ENCODE results near the gene VAC14.

The VAC14 gene

GRCh38 chr16:70706948-70707465, 94.0 kb downstream of the VAC14 start:
- Histone ChIP-seq H3K27me3 (ENCODE audit: insufficient read depth, low read length, poor library complexity, severe bottlenecking) (no peaks in the 10 kb centered on the region), H3K9me3 (ENCODE audit: insufficient read depth, low read depth, low read length) (no peaks in the 10 kb centered on the region), H3K4me1 (ENCODE audit: insufficient read depth, low read length, poor library complexity, severe bottlenecking) (peaks cover 39% of the 10 kb centered on the region), H3K4me2 (ENCODE audit: low read depth, low read length, poor library complexity, severe bottlenecking) (no peak overlapping the region), H3K36me3 (ENCODE audit: insufficient read depth, low read length) (peaks cover 3% of the 10 kb centered on the region; the same call in 1 of the 2 replicates), H3F3A (ENCODE audit: low read depth) (no peaks in the 10 kb centered on the region), H4K20me1 (ENCODE audit: insufficient read depth, low read length, poor library complexity, severe bottlenecking) (no peaks in the 10 kb centered on the region), H2AFZ (ENCODE audit: low read length) (no peak overlapping the region), H3K4me3 (ENCODE audit: low read length, poor library complexity, severe bottlenecking) (no peak overlapping the region), H3K9ac (ENCODE audit: low read depth, low read length, poor library complexity, severe bottlenecking) (no peak overlapping the region), H3K9me2 (replicated peaks; ENCODE audit: low read depth, low read length) (no peaks in the 10 kb centered on the region), H3K79me2 (ENCODE audit: insufficient read depth, low read length) (no peaks in the 10 kb centered on the region)
- TF ChIP-seq CTCF (conservative IDR thresholded peaks at IDR 0.05; ENCODE audit: low read length): no peak
- TF ChIP-seq EZH2phosphoT487 (IDR thresholded peaks at IDR 0.05; ENCODE audit: borderline replicate concordance): no peak

- no peaks in the 10 kb centered on the region for H3F3A ChIP-seq (ENCODE audit: low read depth)
- H3K4me2 ChIP-seq (ENCODE audit: low read depth, low read length, poor library complexity, severe bottlenecking): no peak overlapping the region
- H3K27me3 ChIP-seq (ENCODE audit: insufficient read depth, low read length, poor library complexity, severe bottlenecking): no peaks in the 10 kb centered on the region
- no peak for TF ChIP-seq CTCF (conservative IDR thresholded peaks at IDR 0.05; ENCODE audit: low read length)
- TF ChIP-seq EZH2phosphoT487 (IDR thresholded peaks at IDR 0.05; ENCODE audit: borderline replicate concordance): no peak
- no peaks in the 10 kb centered on the region for H3K9me3 ChIP-seq (ENCODE audit: insufficient read depth, low read depth, low read length)
- no peak overlapping the region for H3K9ac ChIP-seq (ENCODE audit: low read depth, low read length, poor library complexity, severe bottlenecking)
- H3K4me3 ChIP-seq (ENCODE audit: low read length, poor library complexity, severe bottlenecking): no peak overlapping the region
- no peaks in the 10 kb centered on the region for H3K9me2 ChIP-seq (replicated peaks; ENCODE audit: low read depth, low read length)
- H3K79me2 ChIP-seq (ENCODE audit: insufficient read depth, low read length): no peaks in the 10 kb centered on the region
- H3K36me3 ChIP-seq (ENCODE audit: insufficient read depth, low read length): peaks cover 3% of the 10 kb centered on the region; the same call in 1 of the 2 replicates
- no peaks in the 10 kb centered on the region for H4K20me1 ChIP-seq (ENCODE audit: insufficient read depth, low read length, poor library complexity, severe bottlenecking)
- H2AFZ ChIP-seq (ENCODE audit: low read length): no peak overlapping the region
- peaks cover 39% of the 10 kb centered on the region for H3K4me1 ChIP-seq (ENCODE audit: insufficient read depth, low read length, poor library complexity, severe bottlenecking)
Measured at GRCh38 chr16:70705056-70705455, 95.9 kb downstream of the VAC14 start.

DNA sequence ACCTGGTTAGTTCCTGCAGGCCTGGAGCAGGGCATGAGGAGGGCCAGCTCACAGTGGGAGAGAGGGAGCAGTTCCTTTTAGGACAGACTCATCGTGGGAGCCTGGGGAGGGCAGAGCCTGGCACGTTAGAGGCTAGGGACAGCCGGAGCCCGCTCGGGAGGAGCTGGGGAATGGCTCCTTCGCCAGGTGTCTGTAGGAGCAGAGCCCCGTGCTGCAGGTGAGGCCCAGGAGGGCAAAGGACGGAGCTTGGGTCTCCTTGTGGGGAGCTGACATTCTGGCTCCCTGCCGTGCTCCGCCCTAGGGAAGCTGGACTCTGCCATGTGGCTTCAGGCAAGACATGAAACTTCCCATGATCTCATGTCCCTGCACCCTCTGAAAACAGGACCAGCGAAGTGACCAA, 96.4 kb downstream of the VAC14 start:
- Histone ChIP-seq H4K20me1 (ENCODE audit: insufficient read depth, low read length, poor library complexity, severe bottlenecking) (no peaks in the 10 kb centered on the region), H3K9me3 (ENCODE audit: insufficient read depth, low read depth, low read length) (no peaks in the 10 kb centered on the region), H3K4me1 (ENCODE audit: insufficient read depth, low read length, poor library complexity, severe bottlenecking) (peaks cover 38% of the 10 kb centered on the region), H3K79me2 (ENCODE audit: insufficient read depth, low read length) (no peaks in the 10 kb centered on the region), H3K27me3 (ENCODE audit: insufficient read depth, low read length, poor library complexity, severe bottlenecking) (no peaks in the 10 kb centered on the region), H3K4me3 (ENCODE audit: low read length, poor library complexity, severe bottlenecking) (no peak overlapping the region), H3K9me2 (replicated peaks; ENCODE audit: low read depth, low read length) (no peaks in the 10 kb centered on the region), H3F3A (ENCODE audit: low read depth) (no peaks in the 10 kb centered on the region), H3K36me3 (ENCODE audit: insufficient read depth, low read length) (peaks cover 3% of the 10 kb centered on the region; the same call in 1 of the 2 replicates), H3K4me2 (ENCODE audit: low read depth, low read length, poor library complexity, severe bottlenecking) (no peak overlapping the region), H2AFZ (ENCODE audit: low read length) (no peak overlapping the region), H3K9ac (ENCODE audit: low read depth, low read length, poor library complexity, severe bottlenecking) (no peak overlapping the region)
- TF ChIP-seq CTCF (conservative IDR thresholded peaks at IDR 0.05; ENCODE audit: low read length) (no peak), EZH2phosphoT487 (IDR thresholded peaks at IDR 0.05; ENCODE audit: borderline replicate concordance) (no peak)
